GM19239 (cell line): ENCODE measurements around the gene ILDR2.

ENCODE experiments used
- DNase-seq: peaks from one replicate; pipeline ENCODE4 v3.0.0; 2011; ENCODE audit warnings: low spot score; ENCODE audit not compliant: insufficient read length
- FAIRE-seq: peaks from 2 replicates; lab custom pipeline; 2011; peaks lifted over from hg19 to GRCh38; lab: Jason Lieb, UNC

The ILDR2 gene, protein sequence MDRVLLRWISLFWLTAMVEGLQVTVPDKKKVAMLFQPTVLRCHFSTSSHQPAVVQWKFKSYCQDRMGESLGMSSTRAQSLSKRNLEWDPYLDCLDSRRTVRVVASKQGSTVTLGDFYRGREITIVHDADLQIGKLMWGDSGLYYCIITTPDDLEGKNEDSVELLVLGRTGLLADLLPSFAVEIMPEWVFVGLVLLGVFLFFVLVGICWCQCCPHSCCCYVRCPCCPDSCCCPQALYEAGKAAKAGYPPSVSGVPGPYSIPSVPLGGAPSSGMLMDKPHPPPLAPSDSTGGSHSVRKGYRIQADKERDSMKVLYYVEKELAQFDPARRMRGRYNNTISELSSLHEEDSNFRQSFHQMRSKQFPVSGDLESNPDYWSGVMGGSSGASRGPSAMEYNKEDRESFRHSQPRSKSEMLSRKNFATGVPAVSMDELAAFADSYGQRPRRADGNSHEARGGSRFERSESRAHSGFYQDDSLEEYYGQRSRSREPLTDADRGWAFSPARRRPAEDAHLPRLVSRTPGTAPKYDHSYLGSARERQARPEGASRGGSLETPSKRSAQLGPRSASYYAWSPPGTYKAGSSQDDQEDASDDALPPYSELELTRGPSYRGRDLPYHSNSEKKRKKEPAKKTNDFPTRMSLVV

GRCh38 chr1:166975361-166976129 is at the start of gene ILDR2:
Gene ILDR2 (minus strand): TSS chr1:166975540. CDS start chr1:166975268, 272 bp downstream.
- FAIRE-seq, result peak; percentile 74
- DNase-seq, result peak; percentile 65

DNA sequence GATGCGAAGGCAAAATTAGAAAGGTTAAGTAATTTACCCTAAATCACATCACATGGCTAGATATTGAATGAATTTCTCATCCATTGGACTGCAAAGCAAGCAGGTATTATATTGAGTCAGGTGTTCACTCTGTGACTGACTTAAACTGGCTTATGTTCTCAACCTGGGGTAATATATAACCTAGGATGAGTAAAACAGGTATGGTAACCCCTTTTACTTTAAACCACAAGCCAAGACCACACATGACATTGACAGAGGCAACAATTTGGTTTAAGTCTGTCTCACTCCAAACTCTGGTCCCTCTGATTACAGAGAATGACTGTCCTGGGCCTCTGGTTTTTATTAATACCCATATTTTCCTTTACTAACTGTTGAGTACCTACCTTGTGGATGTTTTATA is 47.0 kb upstream of the ILDR2 start:
- peak; percentile 57 for FAIRE-seq
- DNase-seq, result no peak

DNA sequence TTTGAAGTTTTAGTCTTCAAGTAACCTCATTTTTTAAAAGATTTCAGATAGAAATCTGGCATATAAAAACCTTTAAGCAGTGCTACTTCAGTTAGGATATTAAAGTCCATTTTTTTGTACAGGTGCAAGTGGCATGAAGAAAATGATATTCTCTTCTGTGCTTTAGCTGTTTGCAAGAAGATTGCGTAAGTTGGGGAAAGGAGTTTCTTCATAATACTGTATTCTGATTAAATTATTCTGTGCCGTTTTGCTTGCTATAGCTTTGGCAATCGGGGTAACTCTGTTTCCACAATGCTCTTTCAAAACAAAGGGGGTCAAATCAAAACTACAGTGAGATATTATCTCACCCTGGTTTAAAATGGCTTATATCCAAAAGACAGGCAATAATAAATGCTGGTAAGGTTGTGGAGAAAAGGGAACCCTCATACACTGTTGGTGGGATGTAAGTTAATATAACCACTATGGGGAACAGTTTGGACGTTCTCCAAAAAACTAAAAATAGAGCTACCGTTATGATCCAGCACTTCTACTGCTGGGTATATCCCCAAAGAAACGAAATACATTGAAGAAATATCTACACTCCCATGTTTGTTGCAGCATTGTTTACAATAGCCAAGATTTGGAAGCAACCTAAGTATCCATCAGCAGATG is 40.9 kb upstream of the ILDR2 start:
- no peak for FAIRE-seq

GRCh38 chr1:167013108-167013929 is 38.0 kb upstream of the ILDR2 start:
- no peak for DNase-seq
- FAIRE-seq, result no peak

More for the DNA sequence above, 40.9 kb upstream of the ILDR2 start:
- no peak for DNase-seq

DNA sequence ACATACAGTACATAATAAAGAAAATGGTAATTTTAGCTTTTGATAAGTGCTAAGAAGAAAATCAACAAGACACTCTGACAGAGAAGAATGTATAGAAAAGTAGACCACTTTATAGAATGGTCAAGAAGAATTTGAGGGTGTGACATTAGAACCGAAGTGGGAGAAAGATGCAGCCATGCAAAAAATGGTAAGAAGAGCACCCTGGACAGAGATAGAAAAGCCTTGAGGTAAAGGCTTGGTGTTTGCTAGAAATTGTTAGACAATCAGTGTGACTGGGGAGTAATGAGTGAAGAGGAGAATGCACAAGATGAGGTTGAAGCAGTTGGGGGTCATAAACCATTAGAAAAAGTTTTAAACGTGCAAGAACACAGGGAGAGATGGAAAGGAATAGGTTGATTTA is 37.2 kb upstream of the ILDR2 start:
- no peak for FAIRE-seq
- DNase-seq, result no peak

GRCh38 chr1:167011560-167012191 is 36.3 kb upstream of the ILDR2 start:
- FAIRE-seq (no peak), DNase-seq (no peak)

- FAIRE-seq (peak; percentile 26), DNase-seq (no peak)
These were observed 28.4 kb upstream of the ILDR2 start for GRCh38 chr1:167003711-167004110.

DNA sequence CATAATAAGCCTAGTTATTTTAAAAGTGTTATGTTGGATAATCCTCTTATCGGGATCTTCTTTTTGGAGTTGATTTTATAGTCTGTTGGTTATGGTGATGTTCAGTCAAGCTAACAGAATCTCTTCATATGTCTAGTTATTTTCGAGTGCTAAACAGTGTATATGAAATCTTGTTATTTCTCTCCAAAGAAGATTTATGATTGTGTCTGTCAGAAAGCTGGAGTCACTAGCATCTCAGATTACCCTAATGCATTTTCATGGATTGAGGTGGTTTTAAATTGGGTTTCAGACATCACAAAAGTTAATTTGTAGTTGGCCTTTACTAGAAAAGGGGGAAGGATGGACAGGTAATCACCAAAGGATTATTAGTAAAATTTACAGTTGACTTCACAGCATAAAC is 27.0 kb upstream of the ILDR2 start:
- DNase-seq (no peak), FAIRE-seq (no peak)

DNA sequence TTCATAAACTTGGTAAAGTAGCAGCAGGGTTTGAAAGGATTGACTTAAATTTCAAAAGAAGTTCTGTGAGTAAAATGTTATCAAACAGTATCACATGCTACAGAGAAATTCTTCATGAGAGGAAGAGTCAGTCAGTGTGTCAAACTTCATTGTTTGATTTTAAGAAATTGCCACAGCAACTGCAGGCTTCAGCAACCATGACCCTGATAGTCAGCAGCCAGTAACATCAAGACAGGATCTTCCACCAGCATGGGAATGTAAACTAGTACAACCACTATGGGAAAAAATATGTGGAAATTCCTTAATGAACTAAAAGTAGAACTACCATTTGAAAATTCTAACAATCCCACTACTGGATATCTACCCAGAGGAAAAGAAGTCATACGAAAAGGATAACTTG is 25.2 kb upstream of the ILDR2 start:
- no peak for FAIRE-seq
- DNase-seq, result no peak

DNA sequence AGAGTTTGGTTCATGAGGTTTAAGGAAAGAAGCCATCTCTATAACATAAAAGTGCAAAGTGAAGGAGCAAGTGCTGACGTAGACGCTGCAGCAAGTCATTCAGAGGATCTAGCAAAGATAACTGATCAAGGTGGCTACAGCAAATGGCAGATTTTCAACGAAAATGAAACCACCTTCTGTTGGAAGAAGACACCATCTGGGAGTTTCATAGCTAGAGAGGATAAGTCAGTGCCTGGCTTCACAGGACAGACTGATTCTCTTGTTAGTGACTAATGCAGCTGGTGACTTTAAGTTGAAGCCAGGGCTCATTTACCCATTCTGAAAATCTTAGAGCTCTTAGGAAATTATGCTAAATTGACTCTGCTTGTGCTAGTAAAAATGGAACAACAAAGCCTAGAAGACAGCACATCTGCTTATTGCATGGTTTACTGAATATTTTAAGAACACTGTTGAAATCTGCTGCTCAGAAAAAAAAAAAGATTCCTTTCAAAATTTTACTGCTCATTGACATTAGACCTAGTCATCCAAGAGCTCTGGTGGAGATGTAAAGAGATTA is 24.2 kb upstream of the ILDR2 start:
- no peak for DNase-seq
- FAIRE-seq, result no peak

GRCh38 chr1:166999075-166999474 is 23.7 kb upstream of the ILDR2 start:
- DNase-seq, result no peak
- peak; percentile 84 for FAIRE-seq

GRCh38 chr1:166988974-166989515 is 13.7 kb upstream of the ILDR2 start, which contains the start of gene MAEL:
Gene MAEL (plus strand): TSS chr1:166989280. CDS start chr1:166989353, 73 bp downstream.
- FAIRE-seq, result no peak
- no peak for DNase-seq

DNA sequence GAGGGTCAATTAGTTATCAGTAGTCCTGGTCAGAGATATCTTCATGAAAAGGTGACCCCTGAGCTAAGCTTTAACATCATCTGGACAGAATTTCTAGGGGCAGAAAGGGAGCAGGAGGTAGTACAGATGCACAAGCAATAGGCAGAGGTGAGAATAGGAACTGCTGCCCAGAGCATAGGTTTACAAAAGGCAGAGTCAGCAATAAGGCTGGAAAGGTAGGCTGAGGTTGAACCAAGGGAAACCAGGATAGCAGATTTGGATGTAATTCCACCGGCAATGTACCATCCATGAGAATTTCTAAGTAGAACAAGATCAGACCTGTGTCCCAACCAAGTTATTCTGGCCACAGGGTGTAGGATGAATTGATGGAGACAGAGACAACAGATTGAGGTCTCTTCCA is 6.2 kb upstream of the ILDR2 start:
- FAIRE-seq (no peak), DNase-seq (no peak)

DNA sequence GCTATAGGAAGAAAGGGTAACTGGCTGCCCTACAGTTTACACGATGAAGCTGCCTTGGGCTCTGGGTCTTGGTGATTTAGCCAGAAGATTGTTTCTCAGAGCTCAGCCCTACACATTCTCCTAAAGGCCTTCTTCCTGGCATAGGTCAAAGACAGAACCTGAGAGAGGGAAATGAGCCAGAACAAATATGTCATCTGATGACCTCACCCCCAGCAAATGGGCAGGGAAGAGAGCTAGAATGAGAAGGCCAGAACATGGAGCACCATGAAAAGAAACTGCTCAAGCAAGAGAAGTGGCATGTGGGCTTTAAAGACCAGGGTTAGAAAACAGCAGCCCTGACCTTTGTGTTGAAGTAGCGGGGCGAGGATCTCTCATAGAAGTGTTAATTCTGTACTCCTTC is 5.5 kb upstream of the ILDR2 start:
- FAIRE-seq, result no peak
- no peak for DNase-seq

DNA sequence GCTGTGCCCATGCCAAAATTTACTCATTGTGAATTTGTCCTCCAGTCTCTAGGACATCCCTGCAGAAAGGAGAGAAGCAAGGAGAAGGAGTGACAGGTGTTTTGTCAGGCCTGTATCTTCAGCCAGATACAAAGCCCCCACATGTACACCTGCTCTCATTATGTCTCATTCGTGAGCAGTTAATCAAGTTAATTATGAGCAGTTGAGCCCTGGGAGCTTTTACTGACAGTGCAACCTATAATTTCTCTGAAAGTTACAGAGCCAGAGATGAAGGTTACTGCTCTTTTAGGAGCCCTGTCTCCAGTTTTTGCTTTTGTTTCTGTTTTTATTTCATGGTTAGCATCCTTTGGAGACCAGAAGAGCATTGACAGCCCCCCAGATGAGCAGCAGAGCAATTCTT is 5.0 kb upstream of the ILDR2 start:
- no peak for FAIRE-seq
- no peak for DNase-seq

- DNase-seq, result no peak
- peak; percentile 40 for FAIRE-seq
These were observed 3.5 kb upstream of the ILDR2 start for GRCh38 chr1:166978821-166979220.

DNA sequence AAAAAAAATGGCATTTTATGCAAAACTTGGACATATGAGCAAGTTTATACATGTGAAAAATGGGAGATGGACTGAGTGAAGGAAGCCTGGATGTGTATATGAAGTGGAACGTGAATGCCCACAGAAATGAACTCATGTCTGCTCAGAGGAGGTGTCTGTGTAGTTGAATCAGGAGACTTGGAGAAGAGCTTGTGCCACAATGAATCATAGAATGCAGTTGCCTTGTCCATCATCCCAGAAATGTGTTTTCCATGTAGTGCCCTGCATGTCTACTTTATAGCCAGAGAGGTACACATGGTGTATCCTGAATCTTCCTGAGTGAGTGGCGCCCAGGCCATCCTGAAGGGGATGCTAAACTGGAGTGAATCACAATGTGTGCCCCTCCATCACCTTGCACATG is 2.6 kb upstream of the ILDR2 start:
- DNase-seq, result no peak

GRCh38 chr1:166974647-166975345 is 544 bp downstream of the ILDR2 start:
- FAIRE-seq, result peak; percentile 88

More for the DNA sequence above, 2.6 kb upstream of the ILDR2 start:
- no peak for FAIRE-seq

More at GRCh38 chr1:166974647-166975345, 544 bp downstream of the ILDR2 start:
- DNase-seq, result no peak
